Left hindlimb (tissue), 1 donor: Measurements from ENCODE around the gene PAM.
"Not testable (repeated sequence)": the region's sequence is repeated elsewhere in the genome, so short reads cannot be mapped to it uniquely, and the experiment has no call there.

Source experiments
- DNase-seq: peaks from one replicate; pipeline ENCODE4 v3.0.0-alpha.2; 2018

Gene PAM

GRCh38 chr5:102905056-102905455 is 150.0 kb downstream of the PAM start:
- no peak for DNase-seq

DNA sequence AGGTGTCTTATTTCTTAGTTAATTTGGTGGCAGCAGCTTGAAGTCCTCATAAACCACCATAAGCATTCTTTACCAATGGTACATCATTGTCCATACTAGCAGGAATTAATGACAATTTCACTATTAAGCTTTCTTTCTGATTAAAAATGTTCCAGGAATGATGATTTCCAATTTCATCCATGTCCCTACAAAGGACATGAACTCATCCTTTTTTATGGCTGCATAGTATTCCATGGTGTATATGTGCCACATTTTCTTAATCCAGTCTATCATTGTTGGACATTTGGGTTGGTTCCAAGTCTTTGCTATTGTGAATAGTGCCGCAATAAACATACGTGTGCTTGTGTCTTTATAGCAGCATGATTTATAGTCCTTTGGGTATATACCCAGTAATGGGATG is 152.0 kb downstream of the PAM start:
- DNase-seq, result not testable (repeated sequence)

GRCh38 chr5:102910240-102911226 is 155.4 kb downstream of the PAM start:
- DNase-seq, result no peak

GRCh38 chr5:102911973-102912372 is 156.9 kb downstream of the PAM start:
- DNase-seq, result no peak

DNA sequence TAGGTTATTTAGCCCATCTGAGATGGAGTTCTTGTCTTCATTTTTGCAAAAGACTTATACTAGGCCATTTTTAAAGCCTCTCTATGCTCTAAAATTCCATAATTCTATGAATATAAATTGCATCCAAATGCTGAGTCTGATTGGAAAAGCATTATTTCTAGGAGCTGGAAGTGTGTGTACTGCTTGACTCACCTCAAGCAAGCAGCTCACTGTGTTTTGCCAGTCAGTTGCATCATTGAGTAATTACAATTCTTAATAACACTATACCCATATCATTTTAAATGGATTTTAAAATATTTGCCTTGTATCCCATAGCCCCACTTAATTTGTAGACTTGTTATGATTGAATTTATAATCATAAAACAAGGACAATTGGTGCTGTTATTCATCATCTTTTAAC is 161.0 kb downstream of the PAM start:
- DNase-seq, result no peak

- DNase-seq, result no peak
Observed at GRCh38 chr5:102918986-102919610, 164.0 kb downstream of the PAM start.

DNA sequence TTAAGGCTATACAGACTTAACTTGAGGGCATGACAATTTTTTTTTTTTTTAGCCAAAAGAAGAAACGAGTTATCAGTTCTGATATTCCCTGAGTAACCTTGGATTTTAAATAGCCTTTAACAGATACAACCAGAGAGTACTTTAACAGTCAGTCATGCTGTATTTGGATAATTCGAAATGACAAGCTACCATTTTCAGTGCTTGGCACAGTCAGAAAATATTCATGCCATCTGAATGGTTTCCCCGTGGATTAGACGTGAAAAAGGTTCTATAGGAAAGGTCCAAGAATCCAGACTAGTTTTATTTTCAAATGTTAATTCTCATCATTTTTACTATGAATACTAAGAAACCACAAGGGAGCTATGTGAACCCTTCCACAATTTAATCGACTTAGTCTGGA is 165.7 kb downstream of the PAM start:
- DNase-seq, result no peak

DNA sequence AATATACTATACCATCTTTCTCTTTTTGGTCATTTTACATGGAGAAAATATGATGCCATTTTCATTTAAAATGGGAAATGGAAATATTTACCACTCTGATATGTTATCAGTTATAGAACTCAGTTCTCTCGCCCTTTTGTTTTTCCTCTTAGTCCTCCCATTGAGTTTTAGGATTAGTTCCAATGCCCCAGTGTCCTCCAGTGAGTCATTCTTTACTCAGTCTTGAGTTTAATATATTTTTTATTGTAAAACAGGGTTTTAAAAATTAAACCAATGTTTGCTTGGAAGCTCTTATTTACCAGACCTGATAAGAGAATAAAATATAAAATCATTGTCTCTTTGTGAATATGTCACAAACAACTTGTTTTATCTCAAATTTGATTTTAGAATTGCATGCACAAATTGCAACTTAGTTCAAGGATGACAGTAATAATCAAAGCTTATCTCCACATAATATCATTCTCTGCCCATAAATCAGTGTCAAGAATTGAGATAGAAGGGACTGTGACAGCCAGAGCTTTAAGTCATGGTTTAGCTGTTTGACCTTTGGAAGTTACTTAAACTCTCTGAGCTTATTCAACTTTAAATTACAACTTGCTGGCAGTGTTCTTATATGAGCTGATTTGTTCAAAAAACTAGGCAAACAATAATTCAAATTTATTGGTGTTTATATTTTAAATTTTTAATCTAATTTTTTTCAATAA is 166.4 kb downstream of the PAM start:
- no peak for DNase-seq

GRCh38 chr5:102922111-102922720 is 167.1 kb downstream of the PAM start:
- DNase-seq, result no peak

DNA sequence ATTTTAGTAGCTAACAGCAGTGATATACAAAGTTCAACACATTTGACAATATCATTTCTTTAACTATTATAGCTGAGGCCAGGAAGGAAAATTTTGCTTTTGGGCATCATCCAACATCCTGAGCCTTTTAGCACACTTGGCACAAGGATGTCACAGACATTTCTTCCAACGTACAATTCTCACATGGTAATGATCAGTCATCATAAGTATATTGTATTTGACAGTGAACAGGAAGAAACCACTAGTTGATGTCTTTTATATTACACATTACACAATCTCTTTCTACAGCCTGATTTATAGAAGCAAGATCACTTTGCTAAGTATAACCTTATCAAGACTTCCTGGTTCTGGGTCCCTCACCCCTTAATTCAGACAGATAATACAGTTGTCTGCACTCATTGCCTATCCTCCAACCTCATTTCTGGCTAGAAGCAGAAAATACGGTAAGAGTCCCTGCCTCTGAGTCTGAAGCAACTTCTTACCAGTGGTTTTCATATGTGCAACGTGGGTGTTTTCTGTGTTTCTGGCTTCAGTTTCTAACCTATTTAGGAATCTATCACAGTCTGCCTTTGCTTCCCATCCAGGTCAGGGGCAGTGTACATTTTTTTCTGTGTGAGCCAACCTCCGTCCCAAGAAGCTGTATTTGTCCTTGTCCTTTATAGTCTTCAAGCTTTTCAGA is 167.8 kb downstream of the PAM start:
- peak; percentile 38 for DNase-seq

DNA sequence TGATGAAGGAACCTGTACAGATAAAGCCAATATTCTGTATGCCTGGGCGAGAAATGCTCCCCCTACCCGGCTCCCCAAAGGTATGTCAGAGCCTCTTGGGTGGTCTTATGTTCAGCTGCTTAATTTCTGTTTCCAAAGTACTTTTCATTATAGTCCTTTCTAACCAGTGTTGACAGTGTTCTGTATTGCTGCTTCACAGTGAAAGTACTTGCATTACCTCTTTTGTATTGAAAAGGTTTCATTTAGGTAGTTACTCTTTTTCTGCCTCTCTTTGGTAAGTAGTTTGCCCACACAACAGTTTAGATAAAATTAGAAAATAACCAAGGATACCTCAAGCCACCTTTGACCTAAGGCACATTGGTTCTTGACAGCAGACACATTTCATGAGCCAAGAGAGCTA is 169.9 kb downstream of the PAM start:
- no peak for DNase-seq

DNA sequence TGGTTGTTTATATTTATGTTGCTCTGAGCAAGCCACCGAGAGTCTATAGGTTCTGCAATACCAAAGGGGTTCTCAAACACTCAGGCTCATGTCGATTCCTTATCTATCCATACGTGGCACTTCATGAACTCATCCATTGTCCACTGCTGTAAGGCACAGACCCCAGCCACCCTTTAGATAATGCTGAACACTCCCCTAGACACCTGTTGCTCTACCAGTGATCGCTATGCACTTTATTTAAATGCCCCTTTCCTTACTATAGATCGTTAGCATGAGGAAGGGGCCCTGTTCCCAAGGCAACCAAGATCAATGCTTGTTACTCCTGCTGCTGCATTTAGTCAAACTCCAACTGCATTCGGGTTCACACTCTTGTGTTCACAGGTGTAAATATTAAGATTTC is 171.9 kb downstream of the PAM start:
- DNase-seq, result no peak

GRCh38 chr5:102930244-102930643 is 175.1 kb downstream of the PAM start:
- DNase-seq, result no peak

DNA sequence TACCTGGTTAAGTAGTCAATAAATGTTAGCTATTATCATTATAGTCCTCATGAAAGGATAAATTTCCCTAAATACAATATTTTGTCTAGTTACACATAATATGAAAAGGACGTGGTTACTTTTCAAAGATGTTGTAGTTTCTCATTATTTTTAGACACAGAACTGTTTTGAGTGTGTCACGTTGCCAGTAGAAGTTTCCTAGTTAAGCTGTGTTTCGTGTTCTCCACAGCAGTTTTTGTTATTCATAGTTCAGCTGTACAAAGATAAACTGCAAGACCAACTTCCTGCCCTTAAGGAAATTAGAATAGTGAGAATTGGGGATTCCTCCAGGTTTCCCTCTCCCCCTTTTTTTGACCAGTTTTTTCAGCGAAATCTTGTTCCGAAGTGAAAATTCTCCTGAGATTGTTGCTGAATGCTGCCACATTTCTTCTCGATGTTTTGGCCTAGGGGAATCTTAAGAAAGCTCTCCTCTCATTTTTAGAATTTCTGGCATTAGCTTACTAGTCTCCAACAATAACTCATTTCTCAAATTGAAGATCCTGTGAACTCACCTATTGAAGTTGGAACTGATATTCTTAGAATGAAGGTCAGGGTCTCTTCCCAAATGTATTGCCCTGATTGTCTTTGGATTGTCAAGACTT is 176.1 kb downstream of the PAM start:
- DNase-seq, result no peak

GRCh38 chr5:102932781-102933180 is 177.7 kb downstream of the PAM start:
- no peak for DNase-seq

GRCh38 chr5:102933316-102933715 is 178.2 kb downstream of the PAM start:
- DNase-seq, result no peak

- no peak for DNase-seq
Observed at GRCh38 chr5:102933721-102934459, 178.8 kb downstream of the PAM start.

DNA sequence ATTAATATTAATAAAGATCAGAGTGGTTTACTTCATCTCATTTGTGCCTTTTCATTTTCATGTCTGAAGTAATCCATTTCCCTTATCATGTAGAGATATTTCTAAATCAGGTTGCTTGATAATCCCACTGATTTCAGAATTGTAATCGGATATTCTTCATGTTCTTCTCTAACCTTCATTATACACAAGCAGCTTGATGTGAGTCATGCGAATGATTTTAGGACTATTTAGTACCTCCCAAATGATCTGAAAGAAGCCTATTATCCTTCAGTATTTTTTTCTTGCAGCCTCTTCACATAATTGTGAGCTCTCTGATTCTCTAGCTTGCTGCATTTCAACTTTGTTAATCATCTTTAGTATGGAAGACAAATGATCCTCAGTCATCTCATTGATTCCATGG is 182.8 kb downstream of the PAM start:
- no peak for DNase-seq

- no peak for DNase-seq
Observed at GRCh38 chr5:102941111-102941510, 186.0 kb downstream of the PAM start.

GRCh38 chr5:102946414-102946813 is 191.3 kb downstream of the PAM start:
- no peak for DNase-seq

DNA sequence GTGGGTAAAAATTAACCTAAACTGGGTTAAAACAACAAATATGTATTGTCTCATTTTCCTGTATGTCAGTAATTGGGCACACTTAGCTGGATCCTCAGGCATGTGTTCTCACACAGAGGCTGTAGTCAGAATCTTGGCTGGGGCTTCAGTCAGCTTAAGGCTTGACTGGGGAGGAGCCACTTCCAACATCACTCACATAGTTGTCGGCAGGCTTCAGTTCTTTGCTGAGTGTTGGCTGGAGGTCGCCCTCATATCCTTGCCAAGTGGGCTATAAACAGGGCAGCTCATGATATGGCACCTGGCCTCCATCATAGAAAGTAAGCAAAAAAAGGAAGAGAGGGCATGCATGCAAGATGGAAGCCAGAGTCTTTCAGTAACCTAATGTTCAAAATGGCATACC is 191.9 kb downstream of the PAM start:
- DNase-seq, result no peak
